Measurements from ENCODE around the gene ALMS1.
"Not testable (repeated sequence)": the region's sequence is repeated elsewhere in the genome, so short reads cannot be mapped to it uniquely, and the experiment has no call there.

The ALMS1 gene, protein sequence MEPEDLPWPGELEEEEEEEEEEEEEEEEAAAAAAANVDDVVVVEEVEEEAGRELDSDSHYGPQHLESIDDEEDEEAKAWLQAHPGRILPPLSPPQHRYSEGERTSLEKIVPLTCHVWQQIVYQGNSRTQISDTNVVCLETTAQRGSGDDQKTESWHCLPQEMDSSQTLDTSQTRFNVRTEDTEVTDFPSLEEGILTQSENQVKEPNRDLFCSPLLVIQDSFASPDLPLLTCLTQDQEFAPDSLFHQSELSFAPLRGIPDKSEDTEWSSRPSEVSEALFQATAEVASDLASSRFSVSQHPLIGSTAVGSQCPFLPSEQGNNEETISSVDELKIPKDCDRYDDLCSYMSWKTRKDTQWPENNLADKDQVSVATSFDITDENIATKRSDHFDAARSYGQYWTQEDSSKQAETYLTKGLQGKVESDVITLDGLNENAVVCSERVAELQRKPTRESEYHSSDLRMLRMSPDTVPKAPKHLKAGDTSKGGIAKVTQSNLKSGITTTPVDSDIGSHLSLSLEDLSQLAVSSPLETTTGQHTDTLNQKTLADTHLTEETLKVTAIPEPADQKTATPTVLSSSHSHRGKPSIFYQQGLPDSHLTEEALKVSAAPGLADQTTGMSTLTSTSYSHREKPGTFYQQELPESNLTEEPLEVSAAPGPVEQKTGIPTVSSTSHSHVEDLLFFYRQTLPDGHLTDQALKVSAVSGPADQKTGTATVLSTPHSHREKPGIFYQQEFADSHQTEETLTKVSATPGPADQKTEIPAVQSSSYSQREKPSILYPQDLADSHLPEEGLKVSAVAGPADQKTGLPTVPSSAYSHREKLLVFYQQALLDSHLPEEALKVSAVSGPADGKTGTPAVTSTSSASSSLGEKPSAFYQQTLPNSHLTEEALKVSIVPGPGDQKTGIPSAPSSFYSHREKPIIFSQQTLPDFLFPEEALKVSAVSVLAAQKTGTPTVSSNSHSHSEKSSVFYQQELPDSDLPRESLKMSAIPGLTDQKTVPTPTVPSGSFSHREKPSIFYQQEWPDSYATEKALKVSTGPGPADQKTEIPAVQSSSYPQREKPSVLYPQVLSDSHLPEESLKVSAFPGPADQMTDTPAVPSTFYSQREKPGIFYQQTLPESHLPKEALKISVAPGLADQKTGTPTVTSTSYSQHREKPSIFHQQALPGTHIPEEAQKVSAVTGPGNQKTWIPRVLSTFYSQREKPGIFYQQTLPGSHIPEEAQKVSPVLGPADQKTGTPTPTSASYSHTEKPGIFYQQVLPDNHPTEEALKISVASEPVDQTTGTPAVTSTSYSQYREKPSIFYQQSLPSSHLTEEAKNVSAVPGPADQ (N-terminal part only)
- total RNA-seq = 73.7 to 264 (median 147) reads per million in 9 experiments

DNA sequence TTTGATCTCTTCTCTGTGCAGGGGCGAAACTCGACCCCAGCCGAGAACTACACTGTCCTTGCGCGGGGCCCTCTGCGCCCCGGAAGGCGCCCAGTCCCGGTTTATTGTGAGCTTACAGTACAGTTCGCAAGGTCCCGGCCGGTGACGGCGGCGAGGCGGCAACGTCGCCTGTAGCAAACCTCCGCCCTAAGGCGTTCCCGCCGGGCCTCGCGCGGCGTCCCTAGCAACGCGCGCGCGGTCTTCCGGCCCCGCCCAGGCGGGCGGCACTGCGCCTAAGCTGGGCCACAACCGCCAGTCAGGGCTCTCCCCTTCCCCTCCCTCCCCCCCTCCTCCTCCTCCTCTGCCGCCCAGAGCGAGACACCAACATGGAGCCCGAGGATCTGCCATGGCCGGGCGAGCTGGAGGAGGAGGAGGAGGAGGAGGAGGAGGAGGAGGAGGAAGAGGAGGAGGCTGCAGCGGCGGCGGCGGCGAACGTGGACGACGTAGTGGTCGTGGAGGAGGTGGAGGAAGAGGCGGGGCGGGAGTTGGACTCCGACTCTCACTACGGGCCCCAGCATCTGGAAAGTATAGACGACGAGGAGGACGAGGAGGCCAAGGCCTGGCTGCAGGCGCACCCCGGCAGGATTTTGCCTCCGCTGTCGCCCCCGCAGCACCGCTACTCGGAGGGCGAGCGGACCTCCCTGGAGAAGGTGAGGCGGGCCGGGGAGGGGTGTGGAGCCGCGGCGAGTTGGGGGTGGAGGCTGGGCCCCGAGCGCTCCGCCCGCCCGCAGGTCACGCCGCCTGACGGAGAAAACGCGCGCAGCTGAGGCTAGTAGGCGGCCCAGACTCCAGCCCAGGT, at the start of gene ALMS1:
TSS of gene ALMS1 (plus strand) at position 333 of the 838 bp plus-strand sequence. CDS start at position 366, 33 bp downstream.
- peaks cover 7 to 8% of the 10 kb centered on the region in 2 donors for H3K27me3 Mint-ChIP-seq
- H3K9me3 Mint-ChIP-seq = no peaks in the 10 kb centered on the region
- H3K4me3 Mint-ChIP-seq = peak within 1 kb of the TSS; percentile 85 to 88
- ATAC-seq (replicated peaks) = peak; percentile 87
- H3K27ac Mint-ChIP-seq = peak within 1 kb of the TSS; percentile 88 to 89
- H3K4me1 Mint-ChIP-seq (ENCODE audit: low read depth in 2 of 2) = peaks cover 19 to 30% of the 10 kb centered on the region in 2 donors
- peak; percentile 79 to 84 (median 81) for DNase-seq
- H3K36me3 Mint-ChIP-seq (ENCODE audit: insufficient read depth) = peaks cover 12% of the 10 kb centered on the region

DNA sequence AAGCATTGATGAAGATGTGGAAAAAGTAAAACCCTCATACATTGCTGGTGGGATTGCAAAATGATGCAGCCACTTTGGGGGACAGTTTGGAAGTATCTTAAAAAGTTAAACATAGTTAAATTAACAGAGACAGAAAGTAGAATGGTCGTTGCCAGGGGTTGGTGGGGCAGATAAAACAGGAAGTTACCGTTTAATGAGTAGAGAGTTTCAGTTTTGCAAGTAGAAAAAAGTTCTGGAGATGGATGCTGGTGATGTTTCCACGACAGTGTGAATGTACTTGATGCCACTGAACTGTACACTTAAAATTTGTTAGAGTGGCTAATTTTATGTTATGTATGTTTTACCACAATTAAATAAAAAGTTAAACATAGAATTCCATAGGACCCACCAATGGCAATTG, 47.8 kb upstream of the ALMS1 start:
- ATAC-seq (replicated peaks) = no peak
- Mint-ChIP-seq H3K36me3 (ENCODE audit: insufficient read depth) (no peaks in the 10 kb centered on the region), H3K27ac (no peak overlapping the region)

DNA sequence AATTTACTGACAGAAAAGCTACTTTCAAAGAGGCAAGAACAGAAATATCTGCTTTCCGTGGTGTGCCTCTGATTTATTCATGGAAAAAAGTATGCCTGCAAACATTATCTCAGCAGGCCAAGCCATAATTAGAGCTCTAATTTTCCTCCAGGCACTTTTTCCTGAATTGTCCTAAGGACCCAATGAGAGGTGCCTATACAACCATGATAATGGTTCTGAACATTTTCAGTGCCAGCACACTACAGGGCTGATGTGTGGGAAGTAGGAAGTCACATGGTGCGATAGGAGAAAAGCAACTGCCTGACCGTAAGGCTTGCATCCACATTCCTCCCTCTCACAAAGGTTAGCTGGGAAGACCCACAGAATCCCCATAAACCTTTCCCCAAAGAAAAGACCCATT, 46.4 kb upstream of the ALMS1 start:
- Mint-ChIP-seq H3K4me1 (ENCODE audit: low read depth in 2 of 2) (no peaks in the 10 kb centered on the region), H3K36me3 (ENCODE audit: insufficient read depth) (no peaks in the 10 kb centered on the region), H3K4me3 (no peak overlapping the region), H3K9me3 (no peaks in the 10 kb centered on the region), H3K27ac (no peak overlapping the region), H3K27me3 (no peaks in the 10 kb centered on the region)
- ATAC-seq (replicated peaks) (no peak), DNase-seq (no peak)

More for the DNA sequence above, 47.8 kb upstream of the ALMS1 start:
- Mint-ChIP-seq H3K27me3 (no peaks in the 10 kb centered on the region), H3K4me3 (no peak overlapping the region), H3K4me1 (ENCODE audit: low read depth in 2 of 2) (no peaks in the 10 kb centered on the region), H3K9me3 (no peaks in the 10 kb centered on the region)
- no peak for DNase-seq

DNA sequence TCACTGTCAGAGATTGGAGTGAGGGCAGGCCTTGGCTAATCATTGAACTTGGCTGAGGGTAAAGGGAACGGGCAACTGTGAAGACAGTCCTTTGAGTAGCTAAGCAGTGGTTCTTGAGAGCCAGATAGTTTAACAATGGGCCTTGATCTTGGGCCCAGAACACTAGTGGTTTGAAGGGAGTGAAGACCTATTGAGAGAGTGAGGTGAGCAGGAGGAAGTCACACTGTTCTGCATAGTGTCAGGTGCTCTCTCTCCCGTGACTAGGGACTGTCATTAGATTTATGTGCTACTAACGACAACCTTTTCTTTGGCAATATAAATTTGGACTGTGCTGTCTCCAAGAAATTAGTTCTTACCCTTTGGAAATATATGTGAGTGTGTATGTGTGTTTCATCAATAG, 44.6 kb upstream of the ALMS1 start:
- no peaks in the 10 kb centered on the region for H3K4me1 Mint-ChIP-seq (ENCODE audit: low read depth in 2 of 2)
- H3K9me3 Mint-ChIP-seq = no peaks in the 10 kb centered on the region
- no peaks in the 10 kb centered on the region for H3K27me3 Mint-ChIP-seq
- no peak for ATAC-seq (replicated peaks)
- no peak for DNase-seq
- H3K4me3 Mint-ChIP-seq = no peak overlapping the region
- H3K27ac Mint-ChIP-seq = no peak overlapping the region
- no peaks in the 10 kb centered on the region for H3K36me3 Mint-ChIP-seq (ENCODE audit: insufficient read depth)

DNA sequence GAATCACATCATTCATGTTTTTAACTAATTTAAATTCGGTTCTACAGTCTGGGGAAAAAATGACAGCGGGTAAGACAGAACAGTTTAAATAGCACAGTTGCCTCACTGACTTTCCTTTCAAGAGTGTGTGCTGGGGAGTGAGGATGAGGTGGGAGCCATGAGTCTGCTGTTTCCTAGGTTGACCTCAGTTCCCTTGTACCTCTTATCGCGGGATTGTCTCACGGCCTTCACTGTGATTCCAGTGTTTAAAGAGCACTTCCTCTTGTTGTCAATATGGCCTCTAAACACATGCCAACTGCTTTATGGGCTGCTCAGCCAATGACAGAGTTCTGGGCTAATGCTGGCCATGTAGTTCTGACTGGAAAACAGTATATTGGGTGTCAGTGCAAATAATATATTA, 41.6 kb upstream of the ALMS1 start:
- DNase-seq = no peak
- no peak overlapping the region for H3K4me3 Mint-ChIP-seq
- no peak for ATAC-seq (replicated peaks)
- no peaks in the 10 kb centered on the region for H3K36me3 Mint-ChIP-seq (ENCODE audit: insufficient read depth)
- H3K9me3 Mint-ChIP-seq = no peaks in the 10 kb centered on the region
- H3K27ac Mint-ChIP-seq = no peak overlapping the region
- H3K27me3 Mint-ChIP-seq = peaks cover 6 to 9% of the 10 kb centered on the region in 2 donors
- no peaks in the 10 kb centered on the region for H3K4me1 Mint-ChIP-seq (ENCODE audit: low read depth in 2 of 2)

DNA sequence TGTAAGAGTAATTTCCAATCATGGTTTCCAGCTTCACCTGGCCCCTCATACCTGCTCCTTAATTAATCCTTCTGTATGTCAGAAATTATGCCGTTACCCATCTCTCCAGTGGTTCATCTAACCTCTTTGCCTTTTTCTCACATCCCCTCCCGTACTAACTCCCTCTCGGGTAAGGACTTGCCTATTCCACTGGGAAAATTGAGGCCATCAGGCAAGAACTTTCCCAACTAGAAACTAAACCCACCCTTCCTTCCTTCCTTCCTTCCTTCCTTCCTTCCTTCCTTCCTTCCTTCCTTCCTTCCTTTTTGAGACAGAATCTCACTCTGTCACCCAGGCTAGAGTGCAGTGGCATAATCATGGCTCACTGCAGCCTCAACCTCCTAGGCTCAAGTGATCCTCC, 40.9 kb upstream of the ALMS1 start:
- not testable (repeated sequence) for DNase-seq; H3K4me1 Mint-ChIP-seq (ENCODE audit: low read depth in 2 of 2); H3K4me3 Mint-ChIP-seq

DNA sequence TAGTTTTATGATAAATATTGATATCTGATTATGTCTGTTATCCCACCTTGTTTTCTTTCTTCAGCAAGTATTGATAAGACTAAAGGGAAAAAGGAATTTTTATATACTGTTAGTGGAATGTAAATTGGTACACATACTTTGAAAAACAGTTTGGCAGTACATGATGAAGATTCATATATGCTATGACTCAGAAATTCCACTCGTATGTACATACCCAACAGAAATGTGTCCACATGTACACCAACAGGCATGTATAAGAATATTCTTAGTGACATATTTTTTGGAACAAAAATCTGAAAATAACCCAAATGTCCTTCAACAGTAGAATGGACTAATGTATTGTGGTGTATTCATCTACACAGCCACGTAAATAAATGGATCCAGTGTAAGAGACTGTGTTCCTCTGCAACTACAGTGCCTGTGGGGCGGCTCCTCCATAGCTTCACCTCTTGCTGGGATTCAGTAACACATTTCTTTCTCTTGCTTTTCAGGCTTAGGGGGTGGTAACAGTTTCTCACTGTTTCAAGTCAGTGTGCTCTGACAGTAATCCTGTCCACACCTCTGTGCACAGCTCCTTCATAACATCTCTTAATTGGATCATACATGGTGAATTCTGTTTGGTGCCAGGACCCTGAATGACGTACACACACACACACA, 35.5 kb upstream of the ALMS1 start:
- DNase-seq (no peak), ATAC-seq (replicated peaks) (no peak)
- Mint-ChIP-seq H3K4me1 (ENCODE audit: low read depth in 2 of 2) (no peaks in the 10 kb centered on the region), H3K27me3 (peaks cover 14 to 30% of the 10 kb centered on the region in 2 donors), H3K27ac (no peak overlapping the region), H3K9me3 (no peaks in the 10 kb centered on the region), H3K4me3 (no peak overlapping the region), H3K36me3 (ENCODE audit: insufficient read depth) (no peaks in the 10 kb centered on the region)

More for the DNA sequence above, 40.9 kb upstream of the ALMS1 start:
- not testable (repeated sequence) for H3K27ac Mint-ChIP-seq; H3K9me3 Mint-ChIP-seq; ATAC-seq (replicated peaks); H3K36me3 Mint-ChIP-seq (ENCODE audit: insufficient read depth); H3K27me3 Mint-ChIP-seq

GRCh38 chr2:73356097-73356496, 29.5 kb upstream of the ALMS1 start:
- H3K27ac Mint-ChIP-seq = no peak overlapping the region
- H3K36me3 Mint-ChIP-seq (ENCODE audit: insufficient read depth) = no peaks in the 10 kb centered on the region
- DNase-seq (no peak), ATAC-seq (replicated peaks) (no peak)
- peaks cover 9 to 21% of the 10 kb centered on the region in 2 donors for H3K27me3 Mint-ChIP-seq
- no peaks in the 10 kb centered on the region for H3K4me1 Mint-ChIP-seq (ENCODE audit: low read depth in 2 of 2)
- no peak overlapping the region for H3K4me3 Mint-ChIP-seq
- H3K9me3 Mint-ChIP-seq = no peaks in the 10 kb centered on the region

DNA sequence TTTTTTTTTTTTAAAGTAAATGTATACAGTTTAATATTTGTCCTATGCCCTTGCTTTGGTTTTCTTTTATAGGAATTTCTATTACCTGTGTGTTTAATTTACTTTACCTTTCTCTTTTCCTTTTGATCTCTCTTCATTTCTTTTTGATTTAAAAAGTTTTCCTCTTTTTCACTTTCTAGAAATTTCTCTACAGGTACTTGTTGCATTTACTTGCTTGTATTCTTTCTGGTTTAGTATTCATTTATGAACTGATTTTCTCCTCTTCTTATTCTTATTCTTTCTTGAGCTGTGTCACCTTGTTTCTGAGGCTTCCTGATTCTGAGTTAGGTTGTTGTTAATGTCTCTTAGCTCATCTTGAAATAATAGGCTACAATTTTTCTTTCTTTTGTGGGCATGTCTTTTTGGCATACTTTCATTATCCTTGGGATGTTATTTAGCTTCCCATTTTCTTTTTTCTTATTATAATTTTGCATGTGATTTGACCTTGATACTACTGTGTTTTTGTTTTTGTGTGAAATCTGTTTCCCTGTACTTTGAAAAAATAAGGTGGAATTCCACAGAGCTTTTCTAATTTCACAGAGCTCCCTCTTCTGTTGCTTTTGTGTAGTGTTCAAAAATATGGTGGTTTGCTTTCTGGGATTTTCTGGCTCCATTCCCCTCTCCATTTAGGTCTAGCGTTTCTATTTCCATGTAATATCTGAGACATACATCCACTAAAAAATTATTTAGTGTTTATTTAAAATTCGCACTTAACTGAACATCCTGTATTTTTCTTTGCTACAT, 25.5 kb upstream of the ALMS1 start:
- H3K4me3 Mint-ChIP-seq = no peak overlapping the region
- H3K9me3 Mint-ChIP-seq = no peaks in the 10 kb centered on the region
- no peaks in the 10 kb centered on the region for H3K4me1 Mint-ChIP-seq (ENCODE audit: low read depth in 2 of 2)
- DNase-seq = no peak
- peaks cover 16 to 19% of the 10 kb centered on the region in 2 donors for H3K27me3 Mint-ChIP-seq
- H3K27ac Mint-ChIP-seq = no peak overlapping the region
- no peak for ATAC-seq (replicated peaks)
- H3K36me3 Mint-ChIP-seq (ENCODE audit: insufficient read depth) = no peaks in the 10 kb centered on the region

GRCh38 chr2:73366060-73366459, 19.6 kb upstream of the ALMS1 start:
- Mint-ChIP-seq H3K27ac (no peak overlapping the region), H3K36me3 (ENCODE audit: insufficient read depth) (no peaks in the 10 kb centered on the region), H3K27me3 (peaks cover 18 to 24% of the 10 kb centered on the region in 2 donors), H3K9me3 (no peaks in the 10 kb centered on the region), H3K4me1 (ENCODE audit: low read depth in 2 of 2) (no peaks in the 10 kb centered on the region), H3K4me3 (no peak overlapping the region)
- no peak for DNase-seq
- no peak for ATAC-seq (replicated peaks)

DNA sequence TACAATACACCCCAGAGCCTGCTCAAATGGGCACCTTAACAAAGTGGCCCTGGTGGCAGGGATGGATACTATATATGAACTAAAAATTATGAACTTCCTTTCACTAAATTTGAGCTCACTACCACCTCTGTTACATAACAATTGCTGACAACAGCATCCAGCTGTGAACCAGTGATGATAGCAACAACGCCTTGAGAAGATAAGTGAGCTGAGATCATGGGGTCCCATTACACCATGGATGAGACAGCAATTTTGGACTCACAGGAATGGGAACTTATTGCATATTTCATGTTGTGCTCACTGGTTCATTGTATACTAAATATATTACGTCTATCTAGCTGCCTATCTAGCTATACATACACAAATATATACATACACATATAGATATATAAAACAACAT, 16.9 kb upstream of the ALMS1 start:
- Mint-ChIP-seq H3K36me3 (ENCODE audit: insufficient read depth) (no peaks in the 10 kb centered on the region), H3K4me3 (no peak overlapping the region)
- no peak for ATAC-seq (replicated peaks)

More for the DNA sequence above, 16.9 kb upstream of the ALMS1 start:
- no peaks in the 10 kb centered on the region for H3K4me1 Mint-ChIP-seq (ENCODE audit: low read depth in 2 of 2)
- no peak for DNase-seq
- peaks cover 11 to 29% of the 10 kb centered on the region in 2 donors for H3K27me3 Mint-ChIP-seq
- H3K9me3 Mint-ChIP-seq = no peaks in the 10 kb centered on the region
- no peak overlapping the region for H3K27ac Mint-ChIP-seq

Measured in effector memory CD8-positive, alpha-beta T cell (primary cell).